NT2/D1 (cell line): ENCODE measurements around the gene CCDC63.

Source experiments
- DNase-seq: peaks from one replicate; pipeline ENCODE4 v3.0.0-alpha.2; 2011; ENCODE audit warnings: low read depth, low spot score
- H3K27me3 ChIP-seq: 2 replicates; pipeline ENCODE4 v1.6.0; 2011; ENCODE audit warnings: mild to moderate bottlenecking; ENCODE audit not compliant: insufficient read length, insufficient read depth
- H3K36me3 ChIP-seq: 2 replicates; pipeline ENCODE4 v1.6.1; 2011; ENCODE audit warnings: mild to moderate bottlenecking, low read length, mixed read lengths; ENCODE audit not compliant: insufficient read depth, insufficient read length
- H3K4me1 ChIP-seq: 2 replicates; pipeline ENCODE4 v1.5.1; 2011; ENCODE audit not compliant: insufficient read depth, insufficient read length
- H3K4me3 ChIP-seq: 2 replicates; pipeline ENCODE4 v1.5.1; 2011; ENCODE audit warnings: low read depth; ENCODE audit not compliant: insufficient read length
- H3K9ac ChIP-seq: 2 replicates; pipeline ENCODE4 v1.6.0; 2011; ENCODE audit warnings: low read depth; ENCODE audit not compliant: insufficient read length
- H3K9me3 ChIP-seq: 2 replicates; pipeline ENCODE4 v1.5.1; 2011; ENCODE audit warnings: mild to moderate bottlenecking, low read length; ENCODE audit not compliant: insufficient read depth
- SUZ12 ChIP-seq: IDR thresholded peaks from 2 replicates; pipeline ENCODE4 v1.6.1; 2011; ENCODE audit not compliant: insufficient read length, insufficient read depth; ENCODE audit errors: extremely low read depth
- YY1 ChIP-seq: IDR thresholded peaks from 2 replicates; pipeline ENCODE4 v1.6.1; 2011; ENCODE audit not compliant: insufficient read length, insufficient read depth
- ZNF274 ChIP-seq: IDR thresholded peaks from 2 replicates; pipeline ENCODE4 v1.6.1; 2011; ENCODE audit warnings: mild to moderate bottlenecking, low read depth, low read length

CCDC63 gene

GRCh38 chr12:110813756-110814155 is 33.0 kb upstream of the CCDC63 start:
- Histone ChIP-seq H3K4me1 (peaks cover 14% of the 10 kb centered on the region), H3K9me3 (no peaks in the 10 kb centered on the region), H3K36me3 (no peaks in the 10 kb centered on the region), H3K27me3 (peaks cover 58% of the 10 kb centered on the region), H3K4me3 (no peak overlapping the region), H3K9ac (no peak overlapping the region)
- TF ChIP-seq SUZ12 (no peak), YY1 (no peak)
- no peak for DNase-seq

GRCh38 chr12:110816248-110816647 is 30.5 kb upstream of the CCDC63 start:
- Histone ChIP-seq H3K36me3 (no peaks in the 10 kb centered on the region), H3K4me1 (peaks cover 14% of the 10 kb centered on the region), H3K4me3 (no peak overlapping the region), H3K27me3 (peaks cover 51% of the 10 kb centered on the region), H3K9ac (no peak overlapping the region), H3K9me3 (no peaks in the 10 kb centered on the region)
- TF ChIP-seq YY1 (no peak), SUZ12 (no peak), ZNF274 (no peak)
- DNase-seq: no peak

GRCh38 chr12:110816779-110817178 is 30.0 kb upstream of the CCDC63 start:
- no peak overlapping the region for H3K4me3 ChIP-seq
- TF ChIP-seq SUZ12 (no peak), ZNF274 (no peak), YY1 (no peak)
- H3K9ac ChIP-seq: no peak overlapping the region
- no peaks in the 10 kb centered on the region for H3K36me3 ChIP-seq
- H3K4me1 ChIP-seq: peaks cover 14% of the 10 kb centered on the region
- no peaks in the 10 kb centered on the region for H3K9me3 ChIP-seq
- peaks cover 48% of the 10 kb centered on the region for H3K27me3 ChIP-seq
- no peak for DNase-seq

GRCh38 chr12:110818511-110818910 is 28.3 kb upstream of the CCDC63 start:
- no peaks in the 10 kb centered on the region for H3K36me3 ChIP-seq
- H3K9ac ChIP-seq: no peak overlapping the region
- H3K27me3 ChIP-seq: peaks cover 30% of the 10 kb centered on the region
- peaks cover 14% of the 10 kb centered on the region for H3K4me1 ChIP-seq
- no peak for DNase-seq
- no peak overlapping the region for H3K4me3 ChIP-seq
- H3K9me3 ChIP-seq: no peaks in the 10 kb centered on the region
- TF ChIP-seq YY1: no peak

GRCh38 chr12:110819150-110819549 is 27.6 kb upstream of the CCDC63 start:
- DNase-seq: no peak
- TF ChIP-seq ZNF274: no peak
- no peak for TF ChIP-seq YY1
- no peak for TF ChIP-seq SUZ12
- peaks cover 14% of the 10 kb centered on the region for H3K4me1 ChIP-seq
- no peaks in the 10 kb centered on the region for H3K9me3 ChIP-seq
- H3K36me3 ChIP-seq: no peaks in the 10 kb centered on the region
- H3K9ac ChIP-seq: no peak overlapping the region
- H3K27me3 ChIP-seq: peaks cover 24% of the 10 kb centered on the region
- H3K4me3 ChIP-seq: no peak overlapping the region

GRCh38 chr12:110819646-110820045 is 27.1 kb upstream of the CCDC63 start:
- H3K9ac ChIP-seq: no peak overlapping the region
- H3K4me1 ChIP-seq: peaks cover 14% of the 10 kb centered on the region
- H3K9me3 ChIP-seq: no peaks in the 10 kb centered on the region
- no peaks in the 10 kb centered on the region for H3K36me3 ChIP-seq
- no peak overlapping the region for H3K4me3 ChIP-seq
- no peak for DNase-seq
- no peak for TF ChIP-seq YY1
- TF ChIP-seq SUZ12: no peak
- TF ChIP-seq ZNF274: no peak
- peaks cover 24% of the 10 kb centered on the region for H3K27me3 ChIP-seq

GRCh38 chr12:110821917-110822316 is 24.9 kb upstream of the CCDC63 start:
- no peaks in the 10 kb centered on the region for H3K9me3 ChIP-seq
- H3K4me3 ChIP-seq: no peak overlapping the region
- DNase-seq: no peak
- H3K4me1 ChIP-seq: no peaks in the 10 kb centered on the region
- no peaks in the 10 kb centered on the region for H3K36me3 ChIP-seq
- peaks cover 16% of the 10 kb centered on the region for H3K27me3 ChIP-seq
- TF ChIP-seq YY1 (no peak), ZNF274 (no peak), SUZ12 (no peak)
- no peak overlapping the region for H3K9ac ChIP-seq

- no peak for DNase-seq
- no peaks in the 10 kb centered on the region for H3K9me3 ChIP-seq
- TF ChIP-seq SUZ12: no peak
- no peak for TF ChIP-seq YY1
- no peak for TF ChIP-seq ZNF274
- no peak overlapping the region for H3K9ac ChIP-seq
- no peak overlapping the region for H3K4me3 ChIP-seq
- H3K27me3 ChIP-seq: peaks cover 16% of the 10 kb centered on the region
- no peaks in the 10 kb centered on the region for H3K36me3 ChIP-seq
- no peaks in the 10 kb centered on the region for H3K4me1 ChIP-seq
Observed at GRCh38 chr12:110822821-110823415, 23.9 kb upstream of the CCDC63 start.
